SU-DHL-6 (cell line): ENCODE measurements around the gene DCC.

ENCODE experiments used
- CTCF ChIP-seq: fragments of 200-600 bp; sonication (generic); IDR thresholded peaks from one replicate; pipeline ENCODE4 v1.5.1; 2017; ENCODE audit warnings: antibody characterized with exemption, mild to moderate bottlenecking, low read length, moderate library complexity; ENCODE audit not compliant: insufficient read depth, poor library complexity, severe bottlenecking
- EZH2phosphoT487 ChIP-seq: fragments of 200-600 bp; sonication (generic), shearing (Covaris generic); conservative IDR thresholded peaks from 2 replicates; pipeline ENCODE4 v1.6.1; 2018; ENCODE audit warnings: mild to moderate bottlenecking, antibody characterized with exemption, low read length, moderate library complexity, mixed read lengths

GRCh38 chr18:52888014-52888413, 548.0 kb downstream of the DCC start:
- TF ChIP-seq CTCF: no peak
- TF ChIP-seq EZH2phosphoT487: no peak
